Measurements from ENCODE around the gene CEP128.
"Not testable (repeated sequence)": the region's sequence is repeated elsewhere in the genome, so short reads cannot be mapped to it uniquely, and the experiment has no call there.

DNA sequence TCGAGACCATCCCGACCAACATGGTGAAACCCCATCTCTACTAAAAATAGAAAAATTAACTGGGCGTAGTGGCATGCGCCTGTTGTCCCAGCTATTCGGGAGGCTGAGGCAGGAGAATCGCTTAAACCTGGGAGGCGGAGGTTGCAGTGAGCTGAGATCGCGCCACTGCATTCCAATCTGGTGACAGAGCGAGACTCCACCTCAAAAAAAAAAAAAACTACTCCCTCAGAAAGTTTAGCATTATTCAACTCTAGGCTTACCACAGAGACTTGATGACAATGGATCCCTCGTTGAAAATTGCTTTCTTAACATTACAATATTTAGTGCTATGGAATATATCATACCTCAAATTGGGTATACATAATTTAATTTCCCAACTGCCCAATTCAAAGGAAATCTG lies 29.5 kb downstream of the CEP128 start:
- TF ChIP-seq EP300, POLR2AphosphoS5 (IDR thresholded peaks at IDR 0.05): not testable (repeated sequence)

Measured in suprapubic skin (tissue), 4 donors.